Measurements from ENCODE around the gene CCDC17.

DNA sequence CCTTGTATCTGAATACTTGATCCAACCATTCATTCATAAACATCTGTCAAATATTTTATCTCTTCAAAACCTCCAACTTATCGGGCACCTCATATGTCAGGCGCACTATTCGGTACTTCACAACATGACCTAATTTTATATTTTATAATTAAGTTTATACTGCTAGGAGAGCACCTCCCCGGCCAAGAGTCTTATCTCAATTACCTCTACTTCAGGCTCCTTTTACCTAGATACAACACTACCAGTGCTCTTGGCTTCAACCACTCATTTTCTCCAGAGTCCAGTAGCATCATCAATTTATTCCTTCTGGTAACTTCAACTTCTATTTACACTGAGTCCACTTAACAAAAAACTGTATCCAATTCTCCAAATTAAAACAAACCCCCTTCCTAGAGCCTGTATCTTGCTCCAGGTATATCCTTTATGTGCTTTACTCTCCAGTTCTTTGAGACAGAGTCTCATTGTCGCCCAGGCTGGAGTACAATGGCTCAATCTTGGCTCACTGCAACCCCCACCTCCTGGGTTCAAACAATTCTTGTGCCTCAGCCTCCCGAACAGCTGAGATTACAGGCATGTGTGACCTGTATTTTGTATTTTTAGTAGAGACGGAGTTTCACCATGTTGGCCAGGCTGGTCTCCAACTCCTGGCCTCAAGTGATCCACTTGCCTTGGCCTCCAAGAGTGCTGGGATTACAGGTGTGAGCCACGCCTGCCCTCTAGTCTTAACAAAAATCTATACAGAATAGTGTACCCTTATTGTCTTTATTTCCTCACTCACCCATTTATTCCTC lies 43.7 kb upstream of the CCDC17 start:
- TF ChIP-seq, protein P1, sequence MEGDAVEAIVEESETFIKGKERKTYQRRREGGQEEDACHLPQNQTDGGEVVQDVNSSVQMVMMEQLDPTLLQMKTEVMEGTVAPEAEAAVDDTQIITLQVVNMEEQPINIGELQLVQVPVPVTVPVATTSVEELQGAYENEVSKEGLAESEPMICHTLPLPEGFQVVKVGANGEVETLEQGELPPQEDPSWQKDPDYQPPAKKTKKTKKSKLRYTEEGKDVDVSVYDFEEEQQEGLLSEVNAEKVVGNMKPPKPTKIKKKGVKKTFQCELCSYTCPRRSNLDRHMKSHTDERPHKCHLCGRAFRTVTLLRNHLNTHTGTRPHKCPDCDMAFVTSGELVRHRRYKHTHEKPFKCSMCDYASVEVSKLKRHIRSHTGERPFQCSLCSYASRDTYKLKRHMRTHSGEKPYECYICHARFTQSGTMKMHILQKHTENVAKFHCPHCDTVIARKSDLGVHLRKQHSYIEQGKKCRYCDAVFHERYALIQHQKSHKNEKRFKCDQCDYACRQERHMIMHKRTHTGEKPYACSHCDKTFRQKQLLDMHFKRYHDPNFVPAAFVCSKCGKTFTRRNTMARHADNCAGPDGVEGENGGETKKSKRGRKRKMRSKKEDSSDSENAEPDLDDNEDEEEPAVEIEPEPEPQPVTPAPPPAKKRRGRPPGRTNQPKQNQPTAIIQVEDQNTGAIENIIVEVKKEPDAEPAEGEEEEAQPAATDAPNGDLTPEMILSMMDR (IDR thresholded peaks at IDR 0.05), result no peak
- TF ChIP-seq POLR2A (IDR thresholded peaks at IDR 0.05), result no peak

All from testis (tissue), 2 donors.